ENCODE data around the gene PCK1. TPM values are rescaled to one million over a fixed set of nuclear protein-coding genes. Genes with fewer than 3 reads are reported as not detected.

The PCK1 gene
- total and polyA plus RNA-seq, 2 donors (not counting 1 experiment from before 2014, with no cell fraction given), result under 0.01 TPM; not detected in 1

- Histone ChIP-seq H3K27ac (ENCODE audit: insufficient read depth, low read length) (no peak overlapping the region), H3K36me3 (ENCODE audit: control insufficient read depth, insufficient read depth, low read length) (no peaks in the 10 kb centered on the region), H4K20me1 (ENCODE audit: control insufficient read depth, extremely low read depth, insufficient read depth, low read length) (no peaks in the 10 kb centered on the region), H2AFZ (ENCODE audit: low read length) (no peak overlapping the region), H3K4me1 (ENCODE audit: control insufficient read depth, extremely low read depth, insufficient read depth, low read length) (no peaks in the 10 kb centered on the region), H3K27me3 (ENCODE audit: control insufficient read depth, insufficient read depth, low read length) (no peaks in the 10 kb centered on the region), H3K9me3 (ENCODE audit: control insufficient read depth, insufficient read depth, low read depth, low read length) (no peaks in the 10 kb centered on the region), H3K4me3 (replicated peaks in 1 of 4; ENCODE audit: control extremely low read depth in 1 of 4, insufficient read depth in 1 of 4, low read depth in 3 of 4, low read length in 4 of 4) (no peak overlapping the region), H3K9ac (ENCODE audit: insufficient read depth, low read length) (no peak overlapping the region), H3K4me2 (ENCODE audit: extremely low read depth, insufficient read depth, low read length) (no peak overlapping the region), H3K79me2 (ENCODE audit: control insufficient read depth, insufficient read depth, low read length) (no peaks in the 10 kb centered on the region)
- no peak for TF ChIP-seq EZH2 (IDR thresholded peaks at IDR 0.05; ENCODE audit: low read length, missing control alignments)
- no peak for TF ChIP-seq CTCF (conservative IDR thresholded peaks at IDR 0.05 in 1 of 2, IDR thresholded peaks at IDR 0.05 in 1 of 2; ENCODE audit: low read depth in 1 of 2, low read length in 2 of 2)
- no peak for DNase-seq (ENCODE audit: low read depth in 2 of 2)
Observed at GRCh38 chr20:57529810-57530209, 31.1 kb upstream of the PCK1 start.

GRCh38 chr20:57530327-57530981 is 30.5 kb upstream of the PCK1 start:
- H3K27ac ChIP-seq (ENCODE audit: insufficient read depth, low read length), result no peak overlapping the region
- H3K36me3 ChIP-seq (ENCODE audit: control insufficient read depth, insufficient read depth, low read length), result no peaks in the 10 kb centered on the region
- H3K79me2 ChIP-seq (ENCODE audit: control insufficient read depth, insufficient read depth, low read length), result no peaks in the 10 kb centered on the region
- H3K4me1 ChIP-seq (ENCODE audit: control insufficient read depth, extremely low read depth, insufficient read depth, low read length), result no peaks in the 10 kb centered on the region
- no peak overlapping the region for H2AFZ ChIP-seq (ENCODE audit: low read length)
- H3K9ac ChIP-seq (ENCODE audit: insufficient read depth, low read length), result no peak overlapping the region
- H3K9me3 ChIP-seq (ENCODE audit: control insufficient read depth, insufficient read depth, low read depth, low read length), result no peaks in the 10 kb centered on the region
- no peaks in the 10 kb centered on the region for H3K27me3 ChIP-seq (ENCODE audit: control insufficient read depth, insufficient read depth, low read length)
- no peaks in the 10 kb centered on the region for H4K20me1 ChIP-seq (ENCODE audit: control insufficient read depth, extremely low read depth, insufficient read depth, low read length)
- TF ChIP-seq CTCF (conservative IDR thresholded peaks at IDR 0.05 in 1 of 2, IDR thresholded peaks at IDR 0.05 in 1 of 2; ENCODE audit: low read depth in 1 of 2, low read length in 2 of 2) (no peak), EZH2 (IDR thresholded peaks at IDR 0.05; ENCODE audit: low read length, missing control alignments) (no peak)
- no peak for DNase-seq (ENCODE audit: low read depth in 2 of 2)
- no peak overlapping the region for H3K4me2 ChIP-seq (ENCODE audit: extremely low read depth, insufficient read depth, low read length)
- no peak overlapping the region for H3K4me3 ChIP-seq (replicated peaks in 1 of 4; ENCODE audit: control extremely low read depth in 1 of 4, insufficient read depth in 1 of 4, low read depth in 3 of 4, low read length in 4 of 4)

GRCh38 chr20:57532104-57532503 is 28.8 kb upstream of the PCK1 start:
- Histone ChIP-seq H3K4me2 (ENCODE audit: extremely low read depth, insufficient read depth, low read length) (no peak overlapping the region), H3K79me2 (ENCODE audit: control insufficient read depth, insufficient read depth, low read length) (no peaks in the 10 kb centered on the region), H3K36me3 (ENCODE audit: control insufficient read depth, insufficient read depth, low read length) (no peaks in the 10 kb centered on the region), H3K27ac (ENCODE audit: insufficient read depth, low read length) (no peak overlapping the region), H3K4me1 (ENCODE audit: control insufficient read depth, extremely low read depth, insufficient read depth, low read length) (no peaks in the 10 kb centered on the region), H3K9ac (ENCODE audit: insufficient read depth, low read length) (no peak overlapping the region), H3K27me3 (ENCODE audit: control insufficient read depth, insufficient read depth, low read length) (no peaks in the 10 kb centered on the region), H3K9me3 (ENCODE audit: control insufficient read depth, insufficient read depth, low read depth, low read length) (no peaks in the 10 kb centered on the region), H3K4me3 (replicated peaks in 1 of 4; ENCODE audit: control extremely low read depth in 1 of 4, insufficient read depth in 1 of 4, low read depth in 3 of 4, low read length in 4 of 4) (no peak overlapping the region), H2AFZ (ENCODE audit: low read length) (no peak overlapping the region), H4K20me1 (ENCODE audit: control insufficient read depth, extremely low read depth, insufficient read depth, low read length) (no peaks in the 10 kb centered on the region)
- DNase-seq (ENCODE audit: low read depth in 2 of 2), result no peak
- TF ChIP-seq EZH2 (IDR thresholded peaks at IDR 0.05; ENCODE audit: low read length, missing control alignments) (no peak), CTCF (conservative IDR thresholded peaks at IDR 0.05 in 1 of 2, IDR thresholded peaks at IDR 0.05 in 1 of 2; ENCODE audit: low read depth in 1 of 2, low read length in 2 of 2) (no peak)

Measured in fibroblast of lung (primary cell).